Transverse colon (tissue), 4 donors: Measurements from ENCODE around the gene NANS.

ENCODE experiments used
- POLR2A ChIP-seq: fragments of 450-650 bp; IDR thresholded peaks from one replicate; pipeline ENCODE4 v1.6.1; 2016; ENCODE audit warnings: antibody characterized with exemption, mild to moderate bottlenecking, moderate library complexity
- POLR2AphosphoS5 ChIP-seq, 3 donors: sonication (generic); formaldehyde crosslinking; IDR thresholded peaks; one replicate each; pipeline ENCODE4 v1.6.1; 2016; ENCODE audit warnings: antibody characterized with exemption in 3 of 3
- TF ChIP-seq, protein P1 (sequence below), 5 experiments: fragments of 200-600 bp in 3 of 5; fragments of 450-650 bp in 2 of 5; sonication (generic) in 3 of 5; IDR thresholded peaks; 1 replicate in 2 of 5; 2 replicates in 3 of 5; pipeline ENCODE4 v1.5.1; 2016 to 2017; ENCODE audit warnings: antibody characterized with exemption in 5 of 5, inconsistent platforms in 3 of 5, mild to moderate bottlenecking in 2 of 5, moderate library complexity in 1 of 5

- TF ChIP-seq POLR2A: no peak
- TF ChIP-seq, protein P1, sequence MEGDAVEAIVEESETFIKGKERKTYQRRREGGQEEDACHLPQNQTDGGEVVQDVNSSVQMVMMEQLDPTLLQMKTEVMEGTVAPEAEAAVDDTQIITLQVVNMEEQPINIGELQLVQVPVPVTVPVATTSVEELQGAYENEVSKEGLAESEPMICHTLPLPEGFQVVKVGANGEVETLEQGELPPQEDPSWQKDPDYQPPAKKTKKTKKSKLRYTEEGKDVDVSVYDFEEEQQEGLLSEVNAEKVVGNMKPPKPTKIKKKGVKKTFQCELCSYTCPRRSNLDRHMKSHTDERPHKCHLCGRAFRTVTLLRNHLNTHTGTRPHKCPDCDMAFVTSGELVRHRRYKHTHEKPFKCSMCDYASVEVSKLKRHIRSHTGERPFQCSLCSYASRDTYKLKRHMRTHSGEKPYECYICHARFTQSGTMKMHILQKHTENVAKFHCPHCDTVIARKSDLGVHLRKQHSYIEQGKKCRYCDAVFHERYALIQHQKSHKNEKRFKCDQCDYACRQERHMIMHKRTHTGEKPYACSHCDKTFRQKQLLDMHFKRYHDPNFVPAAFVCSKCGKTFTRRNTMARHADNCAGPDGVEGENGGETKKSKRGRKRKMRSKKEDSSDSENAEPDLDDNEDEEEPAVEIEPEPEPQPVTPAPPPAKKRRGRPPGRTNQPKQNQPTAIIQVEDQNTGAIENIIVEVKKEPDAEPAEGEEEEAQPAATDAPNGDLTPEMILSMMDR (IDR thresholded peaks at IDR 0.05): no peak
- no peak for TF ChIP-seq POLR2AphosphoS5 (IDR thresholded peaks at IDR 0.05)
Measured at GRCh38 chr9:98092613-98092931, 36.0 kb downstream of the NANS start.
